PC-9 (cell line): ENCODE results near the gene ARSG.

Experiments used
- CTCF ChIP-seq: fragments of 200-600 bp; sonication (generic); conservative IDR thresholded peaks from 2 replicates; pipeline ENCODE4 v1.6.1; 2017; ENCODE audit warnings: mixed run types, antibody characterized with exemption, mild to moderate bottlenecking, moderate library complexity
- EZH2 ChIP-seq: fragments of 200-600 bp; sonication (generic); IDR thresholded peaks from 2 replicates; pipeline ENCODE4 v1.8.0; 2017; ENCODE audit warnings: antibody characterized with exemption, low read depth

GRCh38 chr17:68293490-68294195, 2.3 kb downstream of the ARSG start:
- TF ChIP-seq EZH2 (no peak), CTCF (no peak)
